Sigmoid colon (tissue), 7 donors: Measurements from ENCODE around the gene NFIC. TPM values are rescaled to one million over a fixed set of nuclear protein-coding genes. Genes with fewer than 3 reads are reported as not detected.
A peak's percentile ranks its signal among the peaks of the same experiment; 100 is the strongest.

ENCODE experiments used
- DNase-seq: peaks from one replicate; pipeline ENCODE4 v3.0.0-alpha.2; 2019
- H3K27ac ChIP-seq, 4 donors: fragments of 200-600 bp; sonication (generic); one replicate each; pipeline ENCODE4 v1.5.1; 2016 to 2019; ENCODE audit warnings: mild to moderate bottlenecking in 1 of 4
- H3K27me3 ChIP-seq, 3 donors: fragments of 200-600 bp; sonication (generic); one replicate each; pipeline ENCODE4 v1.5.1; 2019; ENCODE audit warnings: mild to moderate bottlenecking in 1 of 3
- H3K36me3 ChIP-seq, 4 donors: fragments of 200-600 bp; sonication (generic); one replicate each; pipeline ENCODE4 v1.5.1; 2016 to 2019
- H3K4me1 ChIP-seq, 4 donors: fragments of 200-600 bp; sonication (generic); one replicate each; pipeline ENCODE4 v1.5.1; 2017 to 2019
- H3K4me3 ChIP-seq, 4 donors: fragments of 200-600 bp; sonication (generic); one replicate each; pipeline ENCODE4 v1.5.1; 2017 to 2019; ENCODE audit warnings: mild to moderate bottlenecking in 2 of 4, moderate library complexity in 1 of 4
- H3K9me3 ChIP-seq, 4 donors: fragments of 200-600 bp in 3 of 4; sonication (generic) in 3 of 4; one replicate each; pipeline versions ENCODE4 v1.5.1 to v1.6.1; 2013 to 2019
- CTCF ChIP-seq, 4 experiments: fragments of 450-650 bp in 3 of 4; fragments of 200-600 bp in 1 of 4; IDR thresholded peaks; one replicate each; pipeline ENCODE4 v1.5.1; 2016 to 2019; ENCODE audit warnings: antibody characterized with exemption in 4 of 4, mild to moderate bottlenecking in 3 of 4, moderate library complexity in 2 of 4
- EP300 ChIP-seq, 4 donors: sonication (generic); formaldehyde crosslinking; IDR thresholded peaks; one replicate each; pipeline ENCODE4 v1.6.1; 2017; ENCODE audit warnings: antibody characterized with exemption in 4 of 4
- POLR2A ChIP-seq, 2 donors: fragments of 450-650 bp; IDR thresholded peaks; one replicate each; pipeline ENCODE4 v1.6.1; 2016; ENCODE audit warnings: antibody characterized with exemption in 2 of 2, mild to moderate bottlenecking in 2 of 2, moderate library complexity in 2 of 2
- POLR2AphosphoS5 ChIP-seq, 4 donors: sonication (generic); formaldehyde crosslinking; IDR thresholded peaks; one replicate each; pipeline ENCODE4 v1.6.1; 2017; ENCODE audit warnings: antibody characterized with exemption in 4 of 4
- WGBS, 2 donors: extraction: QIAGEN DNeasy Blood & Tissue Kit; methylation state at CpG; one replicate each; pipeline ENCODE4 v1.1.7; 2013; 5-methylcytosine and 5-hydroxymethylcytosine counted together
- intact Hi-C: fragments of 100-400 bp; cut with DNase I; formaldehyde crosslinking; loops from one replicate; pipeline ENCODE4 v1.15.1; 2023
- polyA plus RNA-seq, 3 donors: library from polyadenylated mRNA; stranded (reverse); fragments of 200-250 nt; gene quantifications; one replicate each; pipeline ENCODE4 v1.2.3, GENCODE V29; 2013
- total RNA-seq, 4 donors: library from RNA; depleted of rRNA; stranded (reverse); fragments of >200 nt; gene quantifications; one replicate each; pipeline ENCODE4 v1.1.0, GENCODE V29; 2016
- donor health status: healthy with polysubstance abuse.
- donor health status: Bipolar disorder and iron deficiency.
- donor health status: healthy.

Gene NFIC
- total and polyA plus RNA-seq, 7 donors = 9.0 to 114 (median 63.2) TPM

- WGBS, 2 donors = 92 to 96% methylated on average over 3 of the region's 3 CpGs
- Histone ChIP-seq H3K9me3 (no peaks in the 10 kb centered on the region), H3K36me3 (peaks cover 0 to 12% (median 7%) of the 10 kb centered on the region in 4 donors), H3K27ac (peak overlapping the region; percentile 70 to 92 (median 86)), H3K4me1 (peaks cover 0 to 79% (median 67%) of the 10 kb centered on the region in 4 donors), H3K27me3 (no peaks in the 10 kb centered on the region), H3K4me3 (no peak overlapping the region)
- intact Hi-C loops = loop anchor here (5.0 kb wide), 1 partner anchor 36 kb away; no protein-coding TSS in a partner anchor
- no peak for TF ChIP-seq POLR2AphosphoS5 (IDR thresholded peaks at IDR 0.05)
- TF ChIP-seq EP300 (IDR thresholded peaks at IDR 0.05) = no peak
- no peak for TF ChIP-seq CTCF (IDR thresholded peaks at IDR 0.05)
- no peak for TF ChIP-seq POLR2A (IDR thresholded peaks at IDR 0.05)
- no peak for DNase-seq
These were observed 101.8 kb downstream of the NFIC start for GRCh38 chr19:3468211-3468610.

- 58 to 60% methylated on average over 14 of the region's 14 CpGs for WGBS, 2 donors
- Histone ChIP-seq H3K27me3 (peaks cover 0 to 6% (median 6%) of the 10 kb centered on the region in 3 donors), H3K27ac (peak overlapping the region; percentile 52 to 92 (median 76)), H3K9me3 (no peaks in the 10 kb centered on the region), H3K4me3 (no peak overlapping the region), H3K4me1 (peaks cover 0 to 62% (median 50%) of the 10 kb centered on the region in 4 donors), H3K36me3 (no peaks in the 10 kb centered on the region)
- intact Hi-C loops = loop anchor here (5.0 kb wide), 1 partner anchor 38 kb away; no protein-coding TSS in a partner anchor
- peak in 3 of 4 donors; percentile 18 to 63 (median 35) for TF ChIP-seq POLR2AphosphoS5 (IDR thresholded peaks at IDR 0.05)
- no peak for TF ChIP-seq POLR2A (IDR thresholded peaks at IDR 0.05)
- DNase-seq = no peak
These were observed 103.5 kb downstream of the NFIC start for GRCh38 chr19:3469638-3470499.

DNA sequence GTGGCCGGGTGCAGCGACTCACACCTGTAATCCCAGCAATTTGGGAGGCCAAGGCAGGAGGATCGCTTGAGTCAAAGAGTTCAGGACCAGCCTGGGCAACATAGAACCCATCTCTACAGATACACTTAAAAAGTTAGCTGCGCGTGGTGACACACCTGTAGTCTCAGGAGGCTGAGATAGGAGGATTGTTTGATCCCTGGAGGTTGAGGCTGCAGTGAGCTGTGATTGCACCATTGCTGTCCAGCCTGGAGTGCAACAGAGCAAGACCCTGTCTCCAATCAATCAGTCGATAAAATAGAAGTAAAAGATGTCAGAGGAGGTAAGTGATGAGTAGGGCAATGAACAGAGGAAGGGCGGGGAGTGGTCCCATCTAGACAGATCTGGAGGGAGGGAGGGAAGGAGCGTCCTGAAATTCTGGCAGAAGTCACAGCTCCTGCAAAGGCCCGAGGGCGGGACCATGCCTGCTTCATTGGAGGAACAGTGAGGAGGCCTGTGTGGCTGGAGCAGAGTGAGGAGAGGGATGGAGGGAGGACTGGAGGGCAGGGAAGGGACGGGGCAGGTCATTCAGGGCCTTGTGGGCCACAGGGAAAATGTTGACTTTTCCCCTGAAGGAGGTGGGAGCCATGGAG lies 104.2 kb downstream of the NFIC start:
- no peaks in the 10 kb centered on the region for H3K36me3 ChIP-seq
- H3K4me3 ChIP-seq = no peak overlapping the region
- TF ChIP-seq CTCF (IDR thresholded peaks at IDR 0.05) (no peak), POLR2A (IDR thresholded peaks at IDR 0.05) (no peak), EP300 (IDR thresholded peaks at IDR 0.05) (no peak), POLR2AphosphoS5 (IDR thresholded peaks at IDR 0.05) (no peak)
- peak overlapping the region; percentile 52 to 92 (median 76) for H3K27ac ChIP-seq
- peaks cover 0 to 55% (median 45%) of the 10 kb centered on the region in 4 donors for H3K4me1 ChIP-seq
- 56 to 74% methylated on average over 11 of the region's 11 CpGs for whole genome bisulfite sequencing, 2 donors
- intact Hi-C loops = no loop called here
- no peak for DNase-seq
- H3K27me3 ChIP-seq = peaks cover 0 to 6% (median 6%) of the 10 kb centered on the region in 3 donors
- H3K9me3 ChIP-seq = no peaks in the 10 kb centered on the region

GRCh38 chr19:3471954-3472655 lies 105.7 kb downstream of the NFIC start:
- intact Hi-C loops = loop anchor here (2.0 kb wide), 1 partner anchor 167 kb away; no protein-coding TSS in a partner anchor
- H3K27ac ChIP-seq = peak overlapping the region in 1 of 4 donors; percentile 92
- TF ChIP-seq POLR2AphosphoS5 (IDR thresholded peaks at IDR 0.05) = peak in 1 of 4 donors; percentile 37
- TF ChIP-seq CTCF (IDR thresholded peaks at IDR 0.05) = peak; percentile 84 to 96 (median 92)
- TF ChIP-seq POLR2A (IDR thresholded peaks at IDR 0.05) = no peak
- no peak for TF ChIP-seq EP300 (IDR thresholded peaks at IDR 0.05)
- H3K27me3 ChIP-seq = peaks cover 0 to 6% (median 6%) of the 10 kb centered on the region in 3 donors
- H3K36me3 ChIP-seq = no peaks in the 10 kb centered on the region
- H3K9me3 ChIP-seq = no peaks in the 10 kb centered on the region
- WGBS, 2 donors = 27 to 39% methylated on average over 24 of the region's 24 CpGs
- no peak for DNase-seq
- H3K4me1 ChIP-seq = peaks cover 0 to 40% (median 30%) of the 10 kb centered on the region in 4 donors
- H3K4me3 ChIP-seq = no peak overlapping the region
